ENCODE results near the gene PACRG.

Gene PACRG

GRCh38 chr6:163343609-163344008, 615.8 kb downstream of the PACRG start:
- no peak for DNase-seq

- DNase-seq, result no peak
These were observed 616.6 kb downstream of the PACRG start for GRCh38 chr6:163344411-163344810.

- DNase-seq, result no peak
These were observed 618.2 kb downstream of the PACRG start for GRCh38 chr6:163345931-163346330.

GRCh38 chr6:163346497-163346961, 618.8 kb downstream of the PACRG start:
- no peak for DNase-seq

- DNase-seq, result no peak
These were observed 619.3 kb downstream of the PACRG start for GRCh38 chr6:163347021-163347446.

GRCh38 chr6:163348789-163349680, 621.3 kb downstream of the PACRG start:
- DNase-seq, result no peak

- DNase-seq, result no peak
These were observed 621.9 kb downstream of the PACRG start for GRCh38 chr6:163349696-163350095.

- no peak for DNase-seq
These were observed 623.2 kb downstream of the PACRG start for GRCh38 chr6:163351013-163351412.

GRCh38 chr6:163352011-163352685, 624.4 kb downstream of the PACRG start:
- DNase-seq, result no peak

- no peak for DNase-seq
These were observed 625.2 kb downstream of the PACRG start for GRCh38 chr6:163352966-163353365.

GRCh38 chr6:163354085-163354484, 626.3 kb downstream of the PACRG start:
- no peak for DNase-seq

GRCh38 chr6:163354761-163355425, 627.1 kb downstream of the PACRG start:
- no peak for DNase-seq

GRCh38 chr6:163355426-163355991, 627.7 kb downstream of the PACRG start:
- DNase-seq, result no peak

GRCh38 chr6:163356324-163356723, 628.5 kb downstream of the PACRG start:
- no peak for DNase-seq

GRCh38 chr6:163356743-163357142, 629.0 kb downstream of the PACRG start:
- no peak for DNase-seq

- DNase-seq, result no peak
These were observed 636.9 kb downstream of the PACRG start for GRCh38 chr6:163364641-163365040.
